K562 (cell line): ENCODE measurements around the gene NR0B2. TPM values are rescaled to one million over a fixed set of nuclear protein-coding genes. Genes with fewer than 3 reads are reported as not detected.

Source experiments
- CGGBP1 ChIP-seq: fragments of 250-450 bp; sonication (Bioruptor Pico); IDR thresholded peaks from 2 replicates; pipeline ENCODE4 v1.9.0; 2021; ENCODE audit warnings: mild to moderate bottlenecking
- FOXJ3 ChIP-seq: sonication (generic); formaldehyde crosslinking; IDR thresholded peaks from 2 replicates; pipeline ENCODE4 v1.4.0; 2020; ENCODE audit warnings: mild to moderate bottlenecking, missing genetic modification reagents
- GABPB2 ChIP-seq: fragments of 250-450 bp; sonication (Bioruptor Pico); conservative IDR thresholded peaks from 2 replicates; pipeline ENCODE4 v1.5.1; 2021; ENCODE audit warnings: mild to moderate bottlenecking
- GTF2B ChIP-seq: IDR thresholded peaks from 2 replicates; pipeline ENCODE4 v1.6.1; 2011; ENCODE audit not compliant: insufficient read length; ENCODE audit errors: extremely low read depth
- GTF2F1 ChIP-seq: IDR thresholded peaks from 2 replicates; pipeline ENCODE4 v1.6.1; 2011; ENCODE audit warnings: low read depth, low read length, improper control_type of control experiment
- MAZ ChIP-seq, 2 experiments: fragments of 450-650 bp in 1 of 2; sonication (generic) in 1 of 2; formaldehyde crosslinking; IDR thresholded peaks in 1 of 2; conservative IDR thresholded peaks in 1 of 2; 2 replicates each; pipeline versions ENCODE4 v1.4.0 to v1.5.0; 2020; ENCODE audit warnings: mild to moderate bottlenecking in 1 of 2, missing genetic modification reagents in 1 of 2
- NFATC3 ChIP-seq: fragments of 450-650 bp; IDR thresholded peaks from 2 replicates; pipeline ENCODE4 v1.6.1; 2017; ENCODE audit warnings: mild to moderate bottlenecking
- POLR2G ChIP-seq: fragments of 200-400 bp; formaldehyde crosslinking; IDR thresholded peaks from 2 replicates; pipeline ENCODE4 v1.6.1; 2017; ENCODE audit warnings: low read depth, mild to moderate bottlenecking, antibody characterized with exemption, low read length, moderate library complexity
- PPARD ChIP-seq: fragments of 250-450 bp; sonication (Bioruptor Pico); IDR thresholded peaks from 2 replicates; pipeline ENCODE4 v1.8.0; 2022; ENCODE audit warnings: inconsistent platforms, mild to moderate bottlenecking, moderate library complexity
- TFAP4 ChIP-seq: sonication (generic); formaldehyde crosslinking; IDR thresholded peaks from 2 replicates; pipeline ENCODE4 v1.8.0; 2022; ENCODE audit warnings: missing genetic modification reagents, mild to moderate bottlenecking, moderate library complexity, borderline replicate concordance
- ZBTB33 ChIP-seq: sonication (generic); formaldehyde crosslinking; IDR thresholded peaks from 2 replicates; pipeline ENCODE4 v1.8.1; 2023; ENCODE audit warnings: mild to moderate bottlenecking, missing genetic modification reagents
- ZNF174 ChIP-seq: fragments of 250-450 bp; sonication (Bioruptor Pico); IDR thresholded peaks from 2 replicates; pipeline ENCODE4 v1.4.0; 2020; ENCODE audit warnings: mild to moderate bottlenecking
- ZNF263 ChIP-seq: sonication (generic); formaldehyde crosslinking; IDR thresholded peaks from 2 replicates; pipeline ENCODE4 v1.8.0; 2022; ENCODE audit warnings: mild to moderate bottlenecking, missing genetic modification reagents, borderline replicate concordance
- ZNF3 ChIP-seq: fragments of 250-450 bp; sonication (Bioruptor Pico); IDR thresholded peaks from 2 replicates; pipeline ENCODE4 v1.5.0; 2021; ENCODE audit warnings: mild to moderate bottlenecking, moderate library complexity
- ZNF449 ChIP-seq: fragments of 250-450 bp; sonication (Bioruptor Pico); IDR thresholded peaks from 2 replicates; pipeline ENCODE4 v1.8.0; 2022; ENCODE audit warnings: moderate library complexity, mild to moderate bottlenecking, inconsistent platforms
- ZNF609 ChIP-seq: sonication (generic); formaldehyde crosslinking; IDR thresholded peaks from 2 replicates; pipeline ENCODE4 v1.8.1; 2023; ENCODE audit warnings: missing genetic modification reagents, mild to moderate bottlenecking, borderline replicate concordance
- polyA plus RNA-seq, 8 experiments: library from polyadenylated mRNA; depleted of rRNA in 4 of 8; stranded (reverse) in 5 of 8; unstranded in 3 of 8; fragments of >200 nt; fragmentation: Nextera tagmentation in 2 of 8; fragmentation: Illumina TruSeq in 1 of 8; extraction: Ambion mirVana in 2 of 8; extraction: Trizol in 1 of 8; gene quantifications; 2 replicates each; pipeline versions ENCODE4 v1.2.1 to v1.2.3, GENCODE V29; 2011 to 2014; ENCODE audit warnings: inconsistent platforms in 1 of 8, missing spikeins in 1 of 8
- total RNA-seq, 7 experiments: library from RNA; depleted of rRNA in 6 of 7; stranded (reverse); fragments of >200 nt in 6 of 7; fragmentation: Illumina TruSeq in 2 of 7; extraction: Trizol in 2 of 7; gene quantifications; 2 replicates each; pipeline versions ENCODE4 v1.2.1 to v1.2.3, GENCODE V29; 2011 to 2021; ENCODE audit warnings: low replicate concordance in 1 of 7

Gene NR0B2
- total and polyA plus RNA-seq, 9 of the 15 experiments (the other 6 are each of a cell fraction or from before 2014, with no cell fraction given): not detected

GRCh38 chr1:26889551-26890466 lies 24.0 kb downstream of the NR0B2 start, which contains the start of gene GPN2 (continued):
- TF ChIP-seq ZNF609 (peak; percentile 95), POLR2G (peak; percentile 97), ZNF263 (CRISPR knock-in tag) (no peak), GTF2B (no peak), CGGBP1 (CRISPR knock-in tag) (peak; percentile 56; the same call in 1 of the 2 replicates), FOXJ3 (CRISPR knock-in tag) (no peak), ZBTB33 (CRISPR knock-in tag) (peak; percentile 89), MAZ (CRISPR knock-in tag; conservative IDR thresholded peaks at IDR 0.05 in 1 of 2, IDR thresholded peaks at IDR 0.05 in 1 of 2) (peak; percentile 44 to 59; a peak in 2 of 4 replicates), ZNF3 (CRISPR knock-in tag) (no peak), TFAP4 (CRISPR knock-in tag) (peak; percentile 100), GABPB2 (CRISPR knock-in tag) (no peak), PPARD (CRISPR knock-in tag) (no peak), ZNF449 (no peak), NFATC3 (no peak), GTF2F1 (no peak), ZNF174 (CRISPR knock-in tag) (no peak)
